ENCODE results near the gene HIP1.
"Not testable (repeated sequence)": the region's sequence is repeated elsewhere in the genome, so short reads cannot be mapped to it uniquely, and the experiment has no call there.

HIP1 gene

DNA sequence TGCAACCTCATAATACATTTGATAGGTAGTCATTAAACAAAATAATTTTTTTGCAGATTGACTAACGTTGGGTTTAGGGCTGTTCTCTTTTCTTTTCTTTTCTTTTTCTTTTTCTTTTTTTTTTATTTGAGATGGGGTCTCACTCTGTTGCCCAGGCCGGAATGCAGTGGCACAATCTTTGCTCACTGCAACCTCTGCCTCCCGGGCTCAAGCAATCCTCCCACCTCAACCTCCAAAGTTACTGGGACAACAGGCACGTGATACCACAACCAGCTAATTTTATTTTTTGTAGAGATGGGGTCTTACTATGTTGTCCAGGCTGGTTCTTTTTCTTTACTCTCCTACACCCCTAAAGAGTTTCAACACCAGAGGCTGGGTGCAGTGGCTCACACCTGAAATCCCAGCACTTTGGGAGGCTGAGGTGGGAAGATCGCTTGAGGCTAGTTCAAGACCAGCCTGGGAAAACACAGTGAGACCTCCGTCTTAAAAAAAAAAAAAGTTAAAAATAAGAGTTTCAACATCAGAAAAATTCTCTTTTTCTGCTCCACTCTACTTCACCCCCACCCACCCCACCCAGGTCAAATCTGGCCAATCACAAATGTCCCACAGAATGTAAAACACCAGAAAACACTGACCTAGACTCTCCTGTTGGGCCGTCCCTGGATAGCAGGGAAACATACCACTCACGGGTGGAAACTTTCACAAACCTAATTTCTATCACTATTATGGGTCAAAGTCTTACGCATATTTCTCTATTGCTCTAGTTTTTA, 3.0 kb downstream of the HIP1 start:
- no peaks in the 10 kb centered on the region for H3K9me3 ChIP-seq (ENCODE audit: low read length)
- no peaks in the 10 kb centered on the region for H3K36me3 ChIP-seq (ENCODE audit: insufficient read depth, low read length)
- no peak overlapping the region for H3K4me3 ChIP-seq (ENCODE audit: low read depth in 1 of 2, low read length in 2 of 2)
- H3K27ac ChIP-seq (ENCODE audit: low read depth, low read length) = no peak overlapping the region
- H3K4me1 ChIP-seq (ENCODE audit: insufficient read depth, low read length) = peaks cover 13% of the 10 kb centered on the region
- no peaks in the 10 kb centered on the region for H3K27me3 ChIP-seq (ENCODE audit: control insufficient read depth in 1 of 2, insufficient read depth in 2 of 2, low read length in 2 of 2)
- H3K9ac ChIP-seq (ENCODE audit: low read length) = no peak overlapping the region

DNA sequence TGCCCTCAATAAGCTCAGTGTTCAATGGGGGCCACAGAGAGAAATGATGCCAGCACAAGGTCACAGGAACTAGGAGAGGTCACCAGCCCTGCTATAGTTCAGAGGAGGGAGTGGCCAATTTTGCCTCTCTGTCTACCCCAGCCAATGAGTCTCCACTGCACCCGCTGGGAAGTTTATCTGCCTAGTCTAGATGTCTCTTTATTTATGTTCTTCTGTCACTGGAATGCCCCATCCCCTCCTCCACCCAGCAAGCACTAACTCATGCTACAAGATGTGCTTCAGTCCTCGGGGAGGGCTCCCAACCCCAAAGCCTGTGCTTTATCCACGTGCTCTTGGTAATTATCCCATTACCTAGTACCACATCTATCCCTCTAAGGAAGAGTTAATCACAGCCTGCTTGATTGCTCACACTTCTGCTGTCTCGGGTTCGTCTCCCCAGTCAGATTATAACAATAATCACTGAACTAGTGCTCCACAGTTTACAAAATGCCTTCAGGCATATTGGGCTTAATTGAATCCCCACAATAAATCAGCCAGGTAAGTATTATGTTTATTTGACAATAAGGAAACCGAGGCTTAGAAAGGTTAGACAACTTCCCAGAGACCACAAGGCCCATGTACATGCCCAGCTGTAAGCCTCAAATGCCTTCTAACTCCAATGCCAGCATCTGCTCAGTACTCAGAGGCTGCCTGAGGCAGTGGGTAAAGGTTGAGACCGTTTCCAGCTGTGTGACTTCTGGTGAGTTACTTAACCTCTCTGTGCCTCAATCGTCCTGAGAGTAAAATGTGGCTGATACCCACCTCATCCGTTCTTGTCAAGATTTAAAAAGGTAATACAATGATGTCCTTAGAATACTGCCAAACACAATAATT, 3.9 kb downstream of the HIP1 start:
- peaks cover 10% of the 10 kb centered on the region for H3K4me1 ChIP-seq (ENCODE audit: insufficient read depth, low read length)
- no peak overlapping the region for H3K4me3 ChIP-seq (ENCODE audit: low read depth in 1 of 2, low read length in 2 of 2)
- H3K27me3 ChIP-seq (ENCODE audit: control insufficient read depth in 1 of 2, insufficient read depth in 2 of 2, low read length in 2 of 2) = no peaks in the 10 kb centered on the region
- no peak overlapping the region for H3K9ac ChIP-seq (ENCODE audit: low read length)
- H3K36me3 ChIP-seq (ENCODE audit: insufficient read depth, low read length) = no peaks in the 10 kb centered on the region
- no peak overlapping the region for H3K27ac ChIP-seq (ENCODE audit: low read depth, low read length)
- no peaks in the 10 kb centered on the region for H3K9me3 ChIP-seq (ENCODE audit: low read length)

DNA sequence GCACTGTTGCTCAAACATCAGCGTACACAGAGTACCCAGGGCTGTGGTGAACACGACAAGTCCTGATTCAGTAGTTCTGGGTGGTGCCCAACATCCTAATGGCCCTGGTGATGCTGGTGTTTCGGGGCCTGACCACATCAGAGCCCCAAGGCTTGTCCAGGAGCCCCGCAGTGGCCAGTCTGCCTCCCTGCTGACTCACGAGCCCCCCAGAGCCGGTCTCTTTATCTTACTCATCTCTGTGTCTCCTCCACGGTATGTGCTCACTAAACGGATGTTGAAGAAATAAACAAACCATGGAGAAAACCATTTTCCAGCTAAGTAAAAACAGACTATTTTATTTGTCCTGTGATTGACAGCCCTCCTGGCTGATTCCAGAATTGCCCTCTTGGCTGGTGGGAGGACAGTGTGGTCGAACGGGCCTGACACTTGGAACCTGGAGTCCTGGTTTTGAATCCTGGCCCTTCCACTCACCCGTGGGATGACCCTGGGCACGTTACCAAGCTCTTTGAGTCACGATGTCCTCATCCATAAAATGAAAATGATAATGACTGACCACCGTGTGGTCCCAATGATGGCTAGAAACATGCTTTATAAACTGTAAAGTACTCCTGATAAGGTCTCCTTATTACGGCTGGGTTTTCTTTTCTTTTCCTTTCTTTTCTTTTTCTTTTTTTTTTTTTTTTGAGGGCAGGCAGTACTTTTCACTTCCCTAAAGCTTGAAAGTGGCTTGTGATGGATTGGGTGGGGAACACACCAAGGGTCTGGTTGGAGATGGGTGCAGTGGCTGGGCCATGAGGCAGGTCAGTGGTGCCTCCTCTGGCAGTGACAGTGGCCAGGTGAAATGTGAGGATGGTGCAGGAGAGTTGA, 5.7 kb downstream of the HIP1 start:
- peaks cover 5% of the 10 kb centered on the region for H3K4me1 ChIP-seq (ENCODE audit: insufficient read depth, low read length)
- H3K4me3 ChIP-seq (ENCODE audit: low read depth in 1 of 2, low read length in 2 of 2) = no peak overlapping the region
- H3K9ac ChIP-seq (ENCODE audit: low read length) = no peak overlapping the region
- H3K9me3 ChIP-seq (ENCODE audit: low read length) = no peaks in the 10 kb centered on the region
- H3K36me3 ChIP-seq (ENCODE audit: insufficient read depth, low read length) = no peaks in the 10 kb centered on the region
- no peaks in the 10 kb centered on the region for H3K27me3 ChIP-seq (ENCODE audit: control insufficient read depth in 1 of 2, insufficient read depth in 2 of 2, low read length in 2 of 2)
- no peak overlapping the region for H3K27ac ChIP-seq (ENCODE audit: low read depth, low read length)

DNA sequence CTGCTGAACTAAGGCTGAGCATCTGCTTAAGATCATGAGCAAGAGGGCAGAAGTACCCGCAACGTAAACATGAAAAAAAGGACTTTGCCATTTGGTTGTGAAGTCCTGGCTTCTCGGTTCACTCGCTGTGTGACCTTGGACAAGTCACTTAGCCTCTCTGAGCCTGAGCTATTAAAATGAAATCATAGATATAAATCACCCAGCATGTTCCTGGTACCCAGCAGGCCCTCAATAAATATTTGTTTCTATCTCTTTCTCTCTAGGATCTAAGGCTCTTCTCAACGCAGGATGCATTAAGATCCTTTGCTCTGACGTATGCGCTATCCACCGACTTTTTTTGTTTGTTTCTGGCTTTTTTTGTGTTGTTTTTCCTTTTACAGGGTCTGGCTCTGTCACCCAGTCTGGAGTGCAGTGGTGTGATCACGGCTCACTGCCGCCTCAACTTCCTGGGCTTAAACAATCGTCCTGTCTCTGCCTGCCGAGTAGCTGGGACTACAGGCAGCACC, 6.7 kb downstream of the HIP1 start:
- H3K4me1 ChIP-seq (ENCODE audit: insufficient read depth, low read length) = no peaks in the 10 kb centered on the region

DNA sequence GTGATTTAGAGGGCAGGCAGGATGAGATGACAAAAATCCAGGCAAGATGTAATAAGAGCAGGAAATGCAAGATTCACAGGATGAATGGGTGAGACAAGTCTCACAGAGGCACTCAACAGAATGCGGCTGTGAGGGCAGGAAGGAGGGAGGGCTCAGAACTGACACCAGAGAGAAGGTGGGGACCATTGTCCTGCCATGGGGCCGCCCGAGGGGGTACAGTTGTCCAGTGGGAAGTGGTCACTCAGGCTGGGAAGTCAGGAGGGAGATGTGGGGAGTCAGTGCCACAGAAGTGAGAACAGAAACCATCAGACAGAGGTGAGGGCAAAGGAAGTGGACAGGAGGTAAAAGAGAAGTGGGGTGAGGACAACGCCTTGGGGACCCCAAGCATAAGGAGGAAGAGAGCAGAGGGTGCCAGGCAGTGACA, 8.9 kb downstream of the HIP1 start:
- Histone ChIP-seq H3K27ac (ENCODE audit: low read depth, low read length) (no peak overlapping the region), H3K4me3 (ENCODE audit: low read depth in 1 of 2, low read length in 2 of 2) (no peak overlapping the region), H3K4me1 (ENCODE audit: insufficient read depth, low read length) (no peaks in the 10 kb centered on the region), H3K9me3 (ENCODE audit: low read length) (no peaks in the 10 kb centered on the region), H3K27me3 (ENCODE audit: control insufficient read depth in 1 of 2, insufficient read depth in 2 of 2, low read length in 2 of 2) (no peaks in the 10 kb centered on the region), H3K9ac (ENCODE audit: low read length) (no peak overlapping the region), H3K36me3 (ENCODE audit: insufficient read depth, low read length) (no peaks in the 10 kb centered on the region)

More for the DNA sequence above, 6.7 kb downstream of the HIP1 start:
- H3K27ac ChIP-seq (ENCODE audit: low read depth, low read length) = no peak overlapping the region
- H3K9ac ChIP-seq (ENCODE audit: low read length) = no peak overlapping the region
- no peak overlapping the region for H3K4me3 ChIP-seq (ENCODE audit: low read depth in 1 of 2, low read length in 2 of 2)
- no peaks in the 10 kb centered on the region for H3K36me3 ChIP-seq (ENCODE audit: insufficient read depth, low read length)
- no peaks in the 10 kb centered on the region for H3K9me3 ChIP-seq (ENCODE audit: low read length)
- H3K27me3 ChIP-seq (ENCODE audit: control insufficient read depth in 1 of 2, insufficient read depth in 2 of 2, low read length in 2 of 2) = no peaks in the 10 kb centered on the region

DNA sequence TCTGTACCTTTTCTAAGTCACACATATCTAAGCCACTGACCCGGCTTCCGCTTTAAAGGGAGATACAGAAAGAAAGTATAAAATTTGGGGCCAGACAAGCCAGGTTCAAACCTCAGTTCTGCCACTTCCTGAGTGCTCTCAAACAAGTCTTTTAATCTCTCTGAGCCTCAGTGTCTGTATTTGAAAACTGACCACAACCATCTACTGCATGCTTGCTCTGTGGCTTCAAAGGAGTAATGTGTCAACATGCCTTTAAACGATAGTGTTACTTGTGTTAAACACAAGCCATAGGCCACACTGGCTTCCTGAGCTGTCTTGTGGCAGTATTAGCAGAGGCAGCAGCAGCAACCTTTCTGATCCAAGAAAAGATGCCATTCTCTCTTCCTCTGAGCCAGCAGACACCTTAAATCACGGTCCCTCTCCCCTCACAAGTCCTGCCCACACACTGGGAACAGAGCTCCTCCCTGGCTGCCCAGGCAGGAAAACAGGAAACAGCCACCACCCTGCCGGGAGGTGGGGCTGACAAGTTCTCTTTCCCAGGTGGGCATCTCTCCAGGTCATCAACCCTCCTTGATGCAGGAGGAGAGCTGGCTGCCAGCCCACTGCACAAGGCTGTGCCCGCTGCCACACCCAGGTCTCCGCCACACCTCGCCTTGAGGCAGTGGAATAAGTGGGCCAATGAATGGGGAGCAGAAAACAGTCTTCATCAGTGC, 10.7 kb downstream of the HIP1 start:
- H3K36me3 ChIP-seq (ENCODE audit: insufficient read depth, low read length) = no peaks in the 10 kb centered on the region
- no peaks in the 10 kb centered on the region for H3K9me3 ChIP-seq (ENCODE audit: low read length)
- H3K27ac ChIP-seq (ENCODE audit: low read depth, low read length) = no peak overlapping the region
- H3K9ac ChIP-seq (ENCODE audit: low read length) = no peak overlapping the region
- no peaks in the 10 kb centered on the region for H3K4me1 ChIP-seq (ENCODE audit: insufficient read depth, low read length)
- no peak overlapping the region for H3K4me3 ChIP-seq (ENCODE audit: low read depth in 1 of 2, low read length in 2 of 2)
- no peaks in the 10 kb centered on the region for H3K27me3 ChIP-seq (ENCODE audit: control insufficient read depth in 1 of 2, insufficient read depth in 2 of 2, low read length in 2 of 2)

DNA sequence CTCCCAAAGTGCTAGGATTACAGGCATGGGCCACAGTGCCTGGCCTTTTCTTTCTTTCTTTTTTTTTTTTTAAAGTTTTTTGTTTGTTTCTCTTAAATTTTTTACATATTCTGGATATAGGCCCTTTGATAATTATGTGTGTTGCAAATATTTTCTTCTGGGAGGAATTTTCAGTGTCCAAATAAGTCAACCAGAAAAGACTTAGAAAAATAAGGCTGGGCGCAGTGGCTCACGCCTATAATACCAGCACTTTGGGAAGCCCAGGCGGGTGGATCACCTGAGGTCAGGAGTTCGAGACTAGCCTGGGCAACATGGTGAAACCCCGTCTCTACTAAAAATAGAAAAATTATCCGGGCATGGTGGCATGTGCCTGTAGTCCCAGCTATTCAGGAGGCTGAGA, 11.4 kb downstream of the HIP1 start:
- H3K27ac ChIP-seq (ENCODE audit: low read depth, low read length); H3K4me3 ChIP-seq (ENCODE audit: low read depth in 1 of 2, low read length in 2 of 2); H3K4me1 ChIP-seq (ENCODE audit: insufficient read depth, low read length); H3K27me3 ChIP-seq (ENCODE audit: control insufficient read depth in 1 of 2, insufficient read depth in 2 of 2, low read length in 2 of 2); H3K9ac ChIP-seq (ENCODE audit: low read length); H3K9me3 ChIP-seq (ENCODE audit: low read length); H3K36me3 ChIP-seq (ENCODE audit: insufficient read depth, low read length): not testable (repeated sequence)

DNA sequence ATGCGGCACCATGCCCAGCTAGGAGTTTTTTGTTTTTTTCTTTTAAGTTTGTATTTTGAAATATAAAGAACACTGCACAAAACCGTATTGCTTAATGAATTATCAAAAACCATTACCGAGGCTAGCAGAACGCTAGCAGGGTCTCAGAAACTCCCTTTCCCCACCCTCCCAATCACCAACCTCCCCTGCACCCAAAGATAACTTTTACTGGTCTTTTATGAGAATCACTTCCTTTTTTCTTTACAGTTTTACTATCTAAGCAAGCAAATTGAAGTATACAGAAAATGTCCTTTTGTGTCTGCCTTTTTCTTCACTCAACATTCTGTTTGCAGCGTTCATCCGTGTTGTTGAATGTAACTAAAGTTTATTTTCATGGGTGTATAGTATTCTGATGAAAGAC, 13.4 kb downstream of the HIP1 start:
- no peak overlapping the region for H3K27ac ChIP-seq (ENCODE audit: low read depth, low read length)
- no peaks in the 10 kb centered on the region for H3K4me1 ChIP-seq (ENCODE audit: insufficient read depth, low read length)
- H3K9me3 ChIP-seq (ENCODE audit: low read length) = no peaks in the 10 kb centered on the region

DNA sequence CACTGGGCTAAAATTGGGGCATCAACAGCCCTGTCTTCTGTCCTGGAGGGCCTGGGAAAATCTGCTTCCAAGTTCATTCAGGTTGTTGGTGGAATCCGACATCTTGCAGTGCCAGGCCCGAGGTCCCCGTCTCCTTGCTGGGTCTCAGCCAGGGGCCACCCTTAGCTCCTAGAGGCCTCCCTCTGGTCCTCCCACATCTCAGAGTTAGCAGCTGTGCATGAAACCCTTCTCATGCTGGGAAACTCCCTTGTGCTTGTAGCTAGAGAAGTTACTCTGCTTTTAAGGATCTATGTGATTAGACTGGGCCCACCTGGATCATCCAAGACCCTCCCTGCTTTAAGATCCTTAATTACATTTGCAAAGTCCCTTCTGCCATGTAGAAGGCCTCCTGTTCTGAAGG, 15.3 kb downstream of the HIP1 start:
- H3K4me1 ChIP-seq (ENCODE audit: insufficient read depth, low read length) = no peaks in the 10 kb centered on the region
- no peak overlapping the region for H3K27ac ChIP-seq (ENCODE audit: low read depth, low read length)
- no peaks in the 10 kb centered on the region for H3K9me3 ChIP-seq (ENCODE audit: low read length)
- no peaks in the 10 kb centered on the region for H3K36me3 ChIP-seq (ENCODE audit: insufficient read depth, low read length)
- no peak overlapping the region for H3K9ac ChIP-seq (ENCODE audit: low read length)
- H3K27me3 ChIP-seq (ENCODE audit: control insufficient read depth in 1 of 2, insufficient read depth in 2 of 2, low read length in 2 of 2) = no peaks in the 10 kb centered on the region
- no peak overlapping the region for H3K4me3 ChIP-seq (ENCODE audit: low read depth in 1 of 2, low read length in 2 of 2)

More for the DNA sequence above, 13.4 kb downstream of the HIP1 start:
- Histone ChIP-seq H3K36me3 (ENCODE audit: insufficient read depth, low read length) (no peaks in the 10 kb centered on the region), H3K27me3 (ENCODE audit: control insufficient read depth in 1 of 2, insufficient read depth in 2 of 2, low read length in 2 of 2) (no peaks in the 10 kb centered on the region), H3K4me3 (ENCODE audit: low read depth in 1 of 2, low read length in 2 of 2) (no peak overlapping the region), H3K9ac (ENCODE audit: low read length) (no peak overlapping the region)

DNA sequence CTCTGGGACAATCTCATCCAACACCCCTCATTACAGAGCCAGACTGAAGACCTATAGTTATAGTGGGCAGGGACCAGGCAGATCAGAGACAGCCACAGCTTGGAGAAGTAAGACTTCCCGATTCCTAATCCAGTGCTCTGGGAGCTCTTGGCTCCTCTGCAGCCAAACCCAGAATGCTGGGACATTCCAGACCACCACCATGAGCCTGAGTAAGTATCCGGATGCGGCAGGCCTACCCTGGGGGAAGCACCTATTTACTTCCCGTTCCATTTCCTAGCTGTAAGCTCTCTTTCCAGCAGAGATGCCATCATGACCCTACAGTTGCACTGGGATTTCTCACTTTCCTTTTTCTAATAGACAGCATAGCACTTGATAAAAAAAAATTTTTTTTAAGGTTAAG, 16.4 kb downstream of the HIP1 start:
- Histone ChIP-seq H3K4me3 (ENCODE audit: low read depth in 1 of 2, low read length in 2 of 2) (no peak overlapping the region), H3K36me3 (ENCODE audit: insufficient read depth, low read length) (no peaks in the 10 kb centered on the region), H3K9me3 (ENCODE audit: low read length) (no peaks in the 10 kb centered on the region), H3K4me1 (ENCODE audit: insufficient read depth, low read length) (no peaks in the 10 kb centered on the region), H3K27ac (ENCODE audit: low read depth, low read length) (no peak overlapping the region), H3K9ac (ENCODE audit: low read length) (no peak overlapping the region), H3K27me3 (ENCODE audit: control insufficient read depth in 1 of 2, insufficient read depth in 2 of 2, low read length in 2 of 2) (no peaks in the 10 kb centered on the region)

Data from muscle layer of colon (tissue), 2 donors.